Glomerular visceral epithelial cell (primary cell): ENCODE results near the gene ANKRD40.
"Not testable (repeated sequence)": the region's sequence is repeated elsewhere in the genome, so short reads cannot be mapped to it uniquely, and the experiment has no call there.

ENCODE experiments used
- DNase-seq: peaks from one replicate; pipeline ENCODE4 v3.0.0-alpha.2; 2016; ENCODE audit errors: extremely low spot score

Gene ANKRD40

DNA sequence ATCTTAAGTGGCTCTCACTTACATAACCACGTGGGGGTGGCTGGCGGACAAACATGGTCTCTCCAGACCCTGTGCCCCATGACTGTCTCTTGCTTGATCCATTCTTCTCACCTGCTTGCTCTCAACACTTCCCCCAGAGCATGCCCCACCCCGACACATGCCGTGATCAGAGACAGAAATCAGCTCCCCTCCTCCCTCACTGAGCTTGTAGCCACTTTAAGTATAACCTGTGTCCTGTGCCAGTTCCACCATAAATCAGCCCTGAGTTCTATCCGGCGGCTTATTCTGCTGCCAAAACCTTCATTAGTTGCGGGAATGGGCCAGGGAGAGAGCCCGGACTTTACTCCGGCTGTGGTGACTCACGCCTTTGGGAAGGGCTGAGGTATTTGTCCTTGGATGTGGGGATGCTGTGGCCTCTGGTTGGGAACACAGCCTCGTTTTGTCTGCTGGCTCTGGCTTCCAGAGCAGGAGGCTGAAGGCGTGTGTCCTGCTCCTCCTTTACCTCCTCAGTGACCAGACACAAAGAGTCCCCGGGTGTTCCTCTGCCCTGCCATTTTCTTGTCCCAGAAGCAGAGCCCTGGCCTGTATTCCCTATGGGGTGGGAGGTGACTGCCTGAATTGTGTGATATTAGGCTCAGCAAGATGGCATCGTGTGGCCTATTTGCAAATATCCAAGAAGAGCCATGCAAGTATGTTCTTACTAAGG is 21.1 kb downstream of the ANKRD40 start:
- DNase-seq: peak; percentile 87

DNA sequence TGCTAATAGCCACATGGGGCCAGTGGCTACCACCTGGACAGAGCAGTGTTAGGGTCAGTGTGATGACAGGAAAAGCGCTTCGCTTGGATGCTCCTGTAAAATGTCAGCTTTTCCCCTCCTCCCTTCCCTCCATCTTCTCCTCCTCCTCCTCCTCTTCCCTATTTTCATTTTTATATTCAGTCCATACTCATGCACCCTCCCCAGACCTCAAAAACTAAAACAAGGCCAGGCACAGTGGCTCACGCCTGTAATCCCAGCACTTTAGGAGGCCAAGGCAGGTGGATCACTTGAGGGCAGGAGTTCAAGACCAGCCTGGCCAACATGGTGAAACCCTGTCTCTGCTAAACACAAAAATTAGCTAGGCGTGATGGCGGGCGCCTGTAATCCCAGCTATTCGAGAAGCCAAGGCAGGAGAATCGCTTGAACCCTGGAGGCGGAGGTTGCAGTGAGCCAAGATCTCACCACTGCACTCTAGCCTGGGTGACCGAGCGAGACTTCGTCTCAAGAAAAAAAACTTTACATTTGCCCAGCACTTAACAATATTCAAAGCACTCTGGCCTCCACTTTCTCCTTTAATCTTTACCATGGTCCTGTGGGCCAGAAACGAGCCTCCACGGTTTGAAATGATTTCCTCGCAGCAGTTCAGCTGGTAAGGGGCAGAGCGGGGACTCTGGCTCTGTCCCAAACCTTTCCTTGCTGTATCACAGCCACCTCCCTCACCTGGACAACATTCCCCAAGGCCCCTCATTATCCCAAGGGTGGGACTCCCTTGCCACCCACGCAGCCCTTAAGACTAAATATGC is 21.8 kb downstream of the ANKRD40 start:
- no peak for DNase-seq

DNA sequence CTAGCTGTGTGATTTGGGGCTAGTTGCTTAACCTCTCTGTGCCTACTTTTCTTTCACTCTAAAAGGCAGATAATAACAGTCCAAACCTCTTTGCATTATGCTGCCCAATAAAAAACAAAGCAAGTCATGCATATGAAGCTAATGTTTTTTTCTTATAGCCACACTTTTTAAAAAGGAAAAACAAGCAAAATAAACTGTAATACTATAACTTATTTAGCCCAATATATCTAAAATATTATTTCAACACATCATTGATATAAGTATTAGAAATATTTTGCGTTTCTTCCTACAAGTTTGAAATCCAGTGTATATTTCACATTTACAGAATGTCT is 22.4 kb downstream of the ANKRD40 start:
- no peak for DNase-seq

DNA sequence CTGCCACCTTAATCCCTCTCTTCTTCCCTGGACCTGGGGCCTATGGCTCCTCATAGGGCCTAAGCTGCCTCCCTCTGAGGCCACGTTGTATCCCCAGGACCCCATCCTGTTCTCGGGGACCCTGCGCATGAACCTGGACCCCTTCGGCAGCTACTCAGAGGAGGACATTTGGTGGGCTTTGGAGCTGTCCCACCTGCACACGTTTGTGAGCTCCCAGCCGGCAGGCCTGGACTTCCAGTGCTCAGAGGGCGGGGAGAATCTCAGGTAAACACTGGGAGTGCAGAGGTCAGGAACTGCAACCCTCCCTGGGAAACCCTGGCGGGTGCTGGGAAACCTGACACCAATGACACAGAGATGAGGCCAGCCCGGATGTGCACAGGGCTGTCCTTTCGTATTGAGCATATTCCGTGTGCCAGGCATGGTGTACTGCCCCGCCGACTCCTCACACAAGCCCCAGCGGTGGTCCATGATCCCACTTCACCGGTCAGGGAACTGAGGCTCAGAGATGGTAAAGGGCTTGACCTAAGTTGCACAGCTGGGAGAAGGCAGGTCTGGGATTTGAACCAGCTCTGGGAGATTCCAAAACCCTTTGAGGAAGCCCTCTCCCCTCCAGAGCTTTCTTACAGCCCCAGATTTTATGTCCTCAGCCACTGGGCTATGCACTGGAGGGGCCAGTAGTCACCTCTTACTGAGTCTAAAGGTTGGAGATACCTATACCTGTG is 22.9 kb downstream of the ANKRD40 start:
- no peak for DNase-seq

DNA sequence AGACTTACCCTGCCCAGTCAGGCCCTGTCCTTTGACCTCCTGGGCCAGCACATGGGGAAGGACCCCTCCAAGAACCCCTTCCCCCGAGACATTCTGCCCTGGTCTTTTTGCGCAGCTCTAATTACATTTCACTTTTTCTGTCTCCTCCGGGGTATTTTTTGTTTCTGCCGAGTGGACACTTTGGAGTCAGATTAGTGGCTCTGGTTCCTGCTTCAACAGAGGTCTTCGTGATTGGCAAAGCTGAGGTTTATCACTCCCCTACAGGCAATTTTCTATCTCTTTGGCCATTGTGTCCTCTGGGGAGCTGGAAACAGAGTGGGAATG is 23.5 kb downstream of the ANKRD40 start:
- no peak for DNase-seq

DNA sequence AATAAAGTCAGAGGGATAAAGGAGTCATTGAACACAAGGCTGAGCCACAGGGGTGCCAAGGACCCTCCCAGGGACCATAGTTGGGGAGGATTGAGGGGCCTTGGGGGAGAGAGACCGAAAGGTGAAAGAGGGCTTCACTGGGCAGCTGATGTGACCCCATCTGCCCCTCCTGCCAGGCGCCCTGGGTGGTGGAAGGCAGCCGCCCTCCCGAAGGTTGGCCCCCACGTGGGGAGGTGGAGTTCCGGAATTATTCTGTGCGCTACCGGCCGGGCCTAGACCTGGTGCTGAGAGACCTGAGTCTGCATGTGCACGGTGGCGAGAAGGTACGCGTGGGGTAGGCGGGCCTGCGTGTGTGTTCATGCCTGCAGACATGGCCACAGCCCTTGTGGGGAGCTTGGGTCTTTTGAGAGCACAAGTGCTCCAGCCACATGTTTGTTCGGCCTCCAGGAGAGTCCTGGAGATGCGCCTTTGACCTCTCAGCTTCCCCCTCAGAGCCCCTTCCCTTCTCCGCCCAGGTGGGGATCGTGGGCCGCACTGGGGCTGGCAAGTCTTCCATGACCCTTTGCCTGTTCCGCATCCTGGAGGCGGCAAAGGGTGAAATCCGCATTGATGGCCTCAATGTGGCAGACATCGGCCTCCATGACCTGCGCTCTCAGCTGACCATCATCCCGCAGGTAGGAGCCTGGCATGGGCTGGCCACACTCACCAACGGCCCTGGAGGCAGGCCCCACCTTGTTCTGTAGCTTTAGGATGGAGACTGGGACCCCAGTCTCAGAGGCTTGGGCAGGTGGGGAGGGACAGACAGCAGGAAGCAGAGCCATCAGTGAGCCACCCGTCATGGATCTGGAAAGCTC is 24.1 kb downstream of the ANKRD40 start:
- DNase-seq: no peak

DNA sequence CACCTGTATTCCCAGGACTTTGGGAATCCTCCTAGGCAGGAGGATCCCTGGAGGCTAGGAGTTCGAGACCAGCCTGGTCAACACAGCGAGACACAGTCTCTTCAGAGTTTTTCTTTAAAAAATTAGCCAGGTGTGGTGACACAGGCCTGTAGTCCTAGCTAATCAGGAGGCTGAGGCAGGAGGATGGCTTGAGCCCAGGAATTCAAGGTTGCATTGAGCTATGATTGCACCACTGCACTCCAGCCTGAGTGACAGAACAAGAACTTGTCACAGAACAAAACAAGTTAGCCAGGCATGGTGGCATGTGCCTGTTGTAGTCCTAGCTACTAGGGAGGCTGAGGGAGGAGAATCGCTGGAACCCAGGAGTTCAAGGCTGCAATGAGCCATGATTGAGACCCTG is 24.8 kb downstream of the ANKRD40 start:
- DNase-seq: no peak

DNA sequence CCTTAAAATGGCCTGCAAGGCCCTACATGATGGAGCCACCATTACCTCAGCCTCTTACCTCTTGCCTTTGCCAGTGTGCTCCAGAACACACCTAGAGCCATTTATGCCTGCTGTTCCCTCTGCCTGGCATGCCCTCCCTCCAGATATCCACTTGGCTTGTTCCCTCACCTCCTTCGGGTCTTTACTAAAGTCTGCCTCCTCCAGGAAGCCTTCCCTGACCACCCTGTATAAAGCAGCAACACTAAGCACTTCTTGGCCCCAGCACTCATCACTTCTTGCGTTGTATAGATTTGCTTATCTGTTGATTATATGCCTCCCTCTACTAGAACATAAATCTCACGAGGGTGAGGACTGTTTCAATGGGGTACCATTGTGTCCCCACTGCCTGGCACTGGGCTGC is 25.3 kb downstream of the ANKRD40 start:
- no peak for DNase-seq

DNA sequence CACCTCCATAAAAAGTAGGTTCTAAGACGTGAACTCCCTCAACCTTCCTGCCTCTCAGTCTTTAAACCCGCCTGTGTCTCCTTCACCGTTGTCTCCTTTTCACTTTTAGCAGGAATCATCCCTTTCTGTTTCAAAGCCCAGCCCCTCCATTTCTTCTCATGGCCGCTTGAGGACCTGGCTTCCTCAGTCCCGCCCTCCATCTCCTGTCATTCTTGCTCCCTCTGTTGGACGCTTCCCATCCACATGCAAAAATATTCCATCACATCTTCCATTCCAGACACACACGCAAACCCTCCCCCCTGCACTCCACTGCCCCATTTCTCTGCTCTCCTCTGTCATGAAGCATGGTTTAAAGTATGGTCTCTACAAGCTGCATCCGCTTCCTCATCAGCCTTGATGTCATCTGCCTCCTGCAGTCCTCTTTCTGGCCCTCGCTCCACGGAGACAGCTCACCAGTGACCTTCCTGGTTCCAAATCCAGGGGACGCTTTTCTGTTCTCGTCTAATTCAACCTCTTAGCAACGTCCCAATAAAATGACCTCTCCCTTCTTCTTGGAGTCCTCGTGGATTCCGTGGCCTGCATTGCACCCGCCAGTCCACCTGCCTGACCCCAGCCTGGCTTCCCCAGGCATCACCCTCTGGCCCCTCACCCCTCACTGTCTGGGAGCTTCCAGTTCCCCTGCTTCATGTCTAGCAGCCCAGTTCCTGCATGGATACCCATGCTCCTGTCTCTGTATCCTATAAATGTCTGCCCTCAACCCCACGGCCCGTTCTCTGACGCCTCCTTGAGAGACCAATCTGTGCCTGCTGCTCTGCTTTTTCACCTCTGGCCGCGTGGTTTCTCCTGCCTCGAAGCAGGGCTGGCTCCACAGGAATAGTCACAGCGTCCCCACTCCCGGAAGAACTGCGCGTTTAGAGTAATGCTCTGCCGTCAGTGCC is 26.2 kb downstream of the ANKRD40 start:
- peak; percentile 76 for DNase-seq

DNA sequence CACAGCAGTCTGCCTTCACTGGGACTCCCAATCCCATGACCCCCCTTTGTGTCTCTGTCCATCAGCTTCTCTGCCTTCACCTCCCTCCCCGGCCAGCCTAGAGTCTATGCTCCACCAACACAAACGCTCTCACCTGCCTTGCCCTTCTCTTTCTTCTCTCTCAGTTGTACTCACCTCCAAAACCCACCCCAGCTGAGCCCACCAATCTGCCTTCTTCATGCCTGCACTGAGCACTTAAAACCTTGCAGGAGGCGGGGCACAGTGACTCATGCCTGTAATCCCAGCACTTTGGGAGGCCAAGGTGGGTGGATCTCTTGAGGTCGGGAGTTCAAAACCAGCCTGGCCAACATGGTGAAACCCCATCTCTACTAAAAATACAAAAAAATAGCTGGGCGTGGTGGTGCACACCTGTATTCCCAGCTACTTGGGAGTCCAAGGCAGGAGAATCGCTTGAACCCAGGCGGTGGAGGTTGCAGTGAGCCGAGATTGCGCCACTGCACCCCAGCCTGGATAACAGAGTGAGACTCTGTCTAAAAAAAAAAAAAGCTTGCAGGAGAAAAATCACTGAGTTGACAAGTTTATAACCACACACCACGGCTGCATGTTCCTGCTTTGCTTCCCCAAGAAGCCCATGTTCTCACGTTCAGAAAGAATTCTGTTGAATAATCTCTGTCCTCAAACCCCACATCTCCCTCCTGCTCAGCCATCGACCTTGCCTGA is 27.0 kb downstream of the ANKRD40 start:
- DNase-seq: not testable (repeated sequence)

DNA sequence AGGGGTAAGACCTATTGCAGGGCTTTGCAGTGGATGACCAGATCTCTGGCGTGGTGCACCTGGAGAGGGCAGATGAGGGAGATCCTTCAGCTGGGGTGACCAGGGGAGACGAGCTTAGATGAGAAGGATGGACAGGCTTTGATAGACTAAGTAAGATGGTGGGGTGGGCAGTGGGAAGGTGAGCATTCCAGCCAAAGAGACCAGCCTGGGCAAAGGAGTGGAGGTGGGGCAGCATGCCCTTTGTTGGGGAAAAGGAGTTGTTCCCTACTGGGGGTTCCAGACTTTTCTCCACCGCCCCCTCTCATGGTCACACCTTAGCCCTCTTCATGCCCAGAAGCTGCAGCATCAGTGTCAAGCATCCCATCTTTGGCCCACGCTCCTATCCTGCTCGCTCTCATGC is 27.6 kb downstream of the ANKRD40 start:
- DNase-seq: no peak

DNA sequence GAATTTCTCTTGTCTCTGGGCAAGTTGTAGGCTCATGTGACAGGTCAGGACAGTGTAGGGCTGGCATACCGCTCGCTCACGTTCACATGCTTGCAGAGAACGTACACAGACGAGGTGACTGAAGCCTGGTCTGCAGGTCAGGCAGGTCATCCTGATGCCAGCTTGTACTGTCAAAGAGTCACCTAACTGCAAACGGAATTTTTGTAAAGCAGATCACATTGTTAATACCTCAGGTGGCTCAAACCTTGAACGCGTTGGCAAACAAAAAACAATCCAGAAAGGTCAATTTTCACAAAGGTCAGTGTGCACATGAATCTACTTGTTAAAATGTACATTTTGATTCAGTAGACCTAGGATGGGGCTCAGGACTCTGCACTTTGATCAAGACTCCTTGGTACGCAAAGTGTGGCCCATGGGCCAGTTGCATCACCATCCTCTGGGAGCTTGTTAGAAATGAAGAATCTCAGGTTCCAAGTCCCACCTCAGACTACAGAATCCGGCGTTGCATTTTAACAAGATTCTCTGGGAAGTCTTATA is 28.6 kb downstream of the ANKRD40 start:
- DNase-seq: no peak

DNA sequence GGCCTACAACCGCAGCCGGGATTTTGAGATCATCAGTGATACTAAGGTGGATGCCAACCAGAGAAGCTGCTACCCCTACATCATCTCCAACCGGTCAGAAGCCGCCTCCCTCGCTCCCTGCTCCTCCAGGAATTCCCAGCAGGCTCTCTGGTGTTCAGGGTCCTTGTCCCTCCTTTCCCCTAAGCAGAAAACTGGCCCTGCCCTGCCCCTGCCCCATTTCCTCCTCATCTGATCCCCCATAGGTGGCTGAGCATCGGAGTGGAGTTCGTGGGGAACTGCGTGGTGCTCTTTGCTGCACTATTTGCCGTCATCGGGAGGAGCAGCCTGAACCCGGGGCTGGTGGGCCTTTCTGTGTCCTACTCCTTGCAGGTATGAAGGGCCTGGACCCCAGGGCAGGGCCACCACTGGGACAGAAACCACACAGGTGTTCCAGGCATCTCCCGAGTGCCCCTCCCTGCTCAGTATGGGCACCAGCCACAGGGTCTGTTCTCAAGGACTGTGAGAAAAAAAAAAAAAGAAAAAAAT is 29.8 kb downstream of the ANKRD40 start:
- DNase-seq: no peak

DNA sequence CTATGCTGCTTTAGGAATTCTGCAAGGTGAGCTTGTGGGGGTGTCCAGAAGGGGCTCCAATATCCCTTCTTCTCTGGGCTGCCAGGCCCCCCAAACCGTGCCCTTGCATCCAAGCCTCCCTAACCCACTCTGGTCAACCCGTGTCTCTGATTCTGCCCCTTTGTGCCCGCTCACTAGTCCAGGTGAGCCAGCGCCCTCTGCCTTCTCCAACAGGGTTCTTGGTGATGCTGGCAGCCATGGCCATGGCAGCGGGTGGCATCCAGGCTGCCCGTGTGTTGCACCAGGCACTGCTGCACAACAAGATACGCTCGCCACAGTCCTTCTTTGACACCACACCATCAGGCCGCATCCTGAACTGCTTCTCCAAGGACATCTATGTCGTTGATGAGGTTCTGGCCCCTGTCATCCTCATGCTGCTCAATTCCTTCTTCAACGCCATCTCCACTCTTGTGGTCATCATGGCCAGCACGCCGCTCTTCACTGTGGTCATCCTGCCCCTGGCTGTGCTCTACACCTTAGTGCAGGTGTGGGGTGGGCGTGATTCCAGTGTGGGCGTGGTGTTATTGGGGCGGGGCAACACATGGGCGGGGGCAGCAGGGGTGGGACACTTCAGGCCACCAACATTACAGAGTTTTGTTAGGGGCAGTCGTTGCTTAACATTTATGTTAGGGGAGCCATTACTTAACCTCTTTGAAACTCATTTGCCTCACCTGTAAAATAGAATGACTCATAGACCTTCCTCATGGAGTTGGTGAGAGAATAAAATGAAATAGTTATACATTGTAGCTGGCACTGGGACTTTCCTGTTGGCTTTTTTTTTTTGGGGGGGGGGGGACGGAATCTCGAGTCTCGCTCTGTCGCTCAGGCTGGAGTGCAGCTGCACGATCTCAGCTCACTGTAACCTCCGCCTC is 31.4 kb downstream of the ANKRD40 start:
- no peak for DNase-seq

DNA sequence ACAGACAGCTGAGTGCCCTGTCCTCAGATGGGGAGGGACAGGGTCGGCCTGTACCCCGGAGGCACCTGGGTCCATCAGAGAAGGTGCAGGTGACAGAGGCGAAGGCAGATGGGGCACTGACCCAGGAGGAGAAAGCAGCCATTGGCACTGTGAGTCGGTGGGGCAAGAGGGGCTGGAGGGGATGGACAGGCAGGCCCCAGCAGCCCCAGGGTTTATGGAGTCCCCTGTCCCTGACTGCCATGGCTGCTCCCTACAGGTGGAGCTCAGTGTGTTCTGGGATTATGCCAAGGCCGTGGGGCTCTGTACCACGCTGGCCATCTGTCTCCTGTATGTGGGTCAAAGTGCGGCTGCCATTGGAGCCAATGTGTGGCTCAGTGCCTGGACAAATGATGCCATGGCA is 32.1 kb downstream of the ANKRD40 start:
- DNase-seq: no peak

DNA sequence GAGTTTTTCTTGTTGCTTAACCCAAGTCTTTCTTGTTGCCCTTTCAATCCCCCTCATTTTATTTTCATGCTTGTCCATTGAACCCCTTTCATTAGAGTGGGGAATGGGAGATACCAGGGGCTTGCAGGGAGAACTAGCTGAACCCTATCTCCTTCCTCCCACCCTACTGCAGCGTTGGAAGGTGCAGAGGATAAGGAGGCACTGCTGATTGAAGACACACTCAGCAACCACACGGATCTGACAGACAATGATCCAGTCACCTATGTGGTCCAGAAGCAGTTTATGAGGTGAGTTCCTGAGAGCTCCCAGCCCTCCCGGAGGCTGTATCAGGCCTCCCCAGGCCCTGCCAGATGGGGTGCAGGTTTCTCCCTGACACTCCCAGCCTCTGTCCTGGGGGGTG is 32.5 kb downstream of the ANKRD40 start:
- no peak for DNase-seq

DNA sequence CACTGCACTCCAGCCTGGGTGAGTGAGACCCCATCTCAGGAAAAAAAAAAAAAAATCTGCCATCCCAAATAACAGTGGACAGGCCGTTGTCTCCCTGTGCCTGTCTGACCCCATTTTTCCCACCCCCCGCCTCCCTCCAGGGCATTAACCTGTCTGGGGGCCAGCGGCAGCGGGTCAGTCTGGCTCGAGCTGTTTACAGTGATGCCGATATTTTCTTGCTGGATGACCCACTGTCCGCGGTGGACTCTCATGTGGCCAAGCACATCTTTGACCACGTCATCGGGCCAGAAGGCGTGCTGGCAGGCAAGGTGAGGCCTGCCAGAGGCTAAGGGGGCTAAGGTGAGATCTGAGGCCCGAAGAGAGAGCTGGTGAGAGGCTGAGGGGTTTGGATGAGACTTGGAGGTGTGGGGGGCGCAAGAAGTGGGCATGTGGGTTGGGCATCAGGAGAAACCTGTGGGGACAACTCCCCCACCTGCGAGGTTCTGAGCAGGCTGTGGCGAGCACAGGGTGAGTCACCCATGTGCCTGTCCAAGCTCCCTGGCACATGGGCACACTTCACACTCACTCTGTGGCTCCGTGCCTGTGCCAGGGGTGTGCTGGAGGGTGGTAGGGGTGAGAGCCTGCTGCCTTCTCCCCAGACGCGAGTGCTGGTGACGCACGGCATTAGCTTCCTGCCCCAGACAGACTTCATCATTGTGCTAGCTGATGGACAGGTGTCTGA is 34.7 kb downstream of the ANKRD40 start:
- DNase-seq: no peak

DNA sequence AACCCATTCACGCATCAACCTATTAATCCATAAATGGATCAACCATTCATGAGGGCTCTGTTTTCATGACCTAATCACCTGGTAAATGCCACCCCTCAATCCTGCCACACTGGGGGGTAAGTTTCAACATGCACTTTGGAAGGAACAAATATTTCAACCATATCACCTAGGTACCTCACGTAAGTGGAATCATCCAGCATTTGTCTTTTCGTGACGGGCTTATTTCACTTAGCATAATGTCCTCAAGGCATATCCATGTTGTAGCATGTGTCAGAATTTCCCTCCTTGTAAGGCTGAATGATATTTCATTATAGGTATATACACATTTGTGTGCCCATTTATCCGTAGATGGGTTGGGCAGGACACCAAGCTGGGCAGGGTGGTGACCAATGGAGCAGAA is 35.6 kb downstream of the ANKRD40 start:
- no peak for DNase-seq
